ENCODE results near the gene ADAMTS2. TPM values are rescaled to one million over a fixed set of nuclear protein-coding genes. Genes with fewer than 3 reads are reported as not detected.

Gene ADAMTS2
- total and polyA plus RNA-seq, 12 donors: 4.3 to 70.3 (median 22.4) TPM

DNA sequence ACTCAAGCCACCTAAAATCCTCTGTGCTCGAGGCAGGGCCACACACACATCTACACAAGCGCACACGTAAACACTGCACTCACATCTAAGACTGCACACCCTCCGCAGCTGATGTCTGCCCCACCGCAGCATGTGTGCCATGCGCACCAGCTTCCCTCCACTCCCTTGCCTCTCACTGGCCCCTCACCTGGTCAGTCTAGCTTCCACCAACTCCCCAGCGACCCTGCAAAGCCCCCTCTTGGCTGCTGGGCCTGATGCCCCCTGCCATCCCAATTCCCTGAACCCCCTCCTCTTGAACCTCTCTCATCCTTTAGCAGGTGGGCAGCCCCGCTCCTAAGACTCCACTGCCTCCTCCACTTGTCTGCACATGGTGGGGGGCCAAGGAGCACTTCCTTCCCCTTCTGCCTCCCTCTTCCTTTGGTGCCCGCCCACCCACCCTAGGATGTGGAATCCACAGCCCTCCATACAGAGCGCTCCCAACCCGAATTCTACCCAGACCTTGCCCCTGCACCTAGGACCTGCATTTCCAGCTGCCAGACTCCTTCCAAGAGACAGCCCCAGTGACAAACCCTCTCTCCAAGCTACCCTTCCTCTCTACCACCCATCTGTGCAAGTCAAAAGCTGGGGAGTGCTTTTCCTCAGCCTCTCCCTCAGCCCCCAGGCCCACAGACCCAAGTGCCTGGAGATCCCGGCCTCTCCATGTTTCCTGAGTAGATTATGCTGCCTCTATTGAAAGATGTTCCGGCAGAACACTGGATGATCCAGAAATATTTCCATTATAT is 23.9 kb downstream of the ADAMTS2 start:
- H3K27me3 ChIP-seq: no peaks in the 10 kb centered on the region
- H3K4me1 ChIP-seq (replicated peaks in 1 of 2): no peaks in the 10 kb centered on the region
- intact Hi-C loops (cut with DNase I): no loop called here
- H3K9me3 ChIP-seq (replicated peaks in 1 of 3): no peaks in the 10 kb centered on the region
- DNase-seq: peak in 1 of 7 donors; percentile 4
- 80 to 89% (median 83%) methylated on average over 11 to 13 of the region's 13 CpGs for WGBS, 4 donors
- no peaks in the 10 kb centered on the region for H3K36me3 ChIP-seq (replicated peaks in 1 of 2)
- no peak overlapping the region for H3K4me3 ChIP-seq
- no peak overlapping the region for H3K27ac ChIP-seq
- TF ChIP-seq POLR2A (IDR thresholded peaks at IDR 0.05): no peak

DNA sequence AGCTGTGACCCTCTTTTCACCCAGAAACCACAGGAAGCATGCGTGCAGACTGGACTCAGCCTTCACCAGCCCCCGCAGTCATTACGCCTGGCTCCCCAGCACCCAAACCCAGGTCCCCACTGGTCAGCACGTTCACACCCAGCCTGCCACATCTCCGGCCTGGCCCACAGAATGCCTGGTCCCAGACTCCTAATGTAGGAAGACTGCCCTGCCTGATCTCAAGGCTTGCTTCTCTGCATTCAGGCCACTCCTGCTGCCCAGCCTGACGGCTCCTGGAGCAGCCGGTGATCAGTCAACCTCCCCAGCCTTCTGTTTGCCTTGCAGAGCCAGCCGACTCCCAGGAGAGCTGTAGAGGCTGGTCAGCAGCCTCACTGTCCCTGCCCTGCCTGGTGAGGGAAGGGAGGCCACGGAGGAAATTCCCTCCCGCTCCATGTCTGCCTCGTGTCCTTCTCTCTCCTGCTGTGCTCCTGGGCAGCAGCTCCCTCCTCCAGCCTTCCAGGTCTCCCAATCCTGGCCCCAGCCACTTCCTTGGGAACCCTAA is 25.4 kb downstream of the ADAMTS2 start:
- H3K27me3 ChIP-seq: no peaks in the 10 kb centered on the region
- DNase-seq: peak in 2 of 7 donors; percentile 7 to 17

DNA sequence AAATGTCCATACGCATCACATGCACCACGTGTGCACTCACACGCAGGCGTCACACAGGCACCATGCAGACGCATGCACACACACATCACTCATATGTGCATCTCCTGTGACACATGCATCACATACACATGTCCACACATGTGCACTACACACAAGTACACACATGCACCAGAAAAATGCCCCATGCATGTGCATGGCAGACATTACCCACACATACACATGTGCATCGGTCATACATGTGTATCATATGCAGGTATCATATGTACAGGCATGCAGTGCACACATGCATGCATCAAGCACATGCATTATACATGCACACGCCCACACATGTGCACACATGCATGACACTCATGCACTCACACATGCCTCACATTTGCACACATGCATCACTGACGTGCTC is 26.1 kb downstream of the ADAMTS2 start:
- WGBS, 4 donors: 82 to 93% (median 90%) methylated on average over 7 to 8 of the region's 8 CpGs
- no peak for TF ChIP-seq POLR2A (IDR thresholded peaks at IDR 0.05)
- TF ChIP-seq, protein P1, sequence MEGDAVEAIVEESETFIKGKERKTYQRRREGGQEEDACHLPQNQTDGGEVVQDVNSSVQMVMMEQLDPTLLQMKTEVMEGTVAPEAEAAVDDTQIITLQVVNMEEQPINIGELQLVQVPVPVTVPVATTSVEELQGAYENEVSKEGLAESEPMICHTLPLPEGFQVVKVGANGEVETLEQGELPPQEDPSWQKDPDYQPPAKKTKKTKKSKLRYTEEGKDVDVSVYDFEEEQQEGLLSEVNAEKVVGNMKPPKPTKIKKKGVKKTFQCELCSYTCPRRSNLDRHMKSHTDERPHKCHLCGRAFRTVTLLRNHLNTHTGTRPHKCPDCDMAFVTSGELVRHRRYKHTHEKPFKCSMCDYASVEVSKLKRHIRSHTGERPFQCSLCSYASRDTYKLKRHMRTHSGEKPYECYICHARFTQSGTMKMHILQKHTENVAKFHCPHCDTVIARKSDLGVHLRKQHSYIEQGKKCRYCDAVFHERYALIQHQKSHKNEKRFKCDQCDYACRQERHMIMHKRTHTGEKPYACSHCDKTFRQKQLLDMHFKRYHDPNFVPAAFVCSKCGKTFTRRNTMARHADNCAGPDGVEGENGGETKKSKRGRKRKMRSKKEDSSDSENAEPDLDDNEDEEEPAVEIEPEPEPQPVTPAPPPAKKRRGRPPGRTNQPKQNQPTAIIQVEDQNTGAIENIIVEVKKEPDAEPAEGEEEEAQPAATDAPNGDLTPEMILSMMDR (IDR thresholded peaks at IDR 0.05): no peak
- intact Hi-C loops (cut with DNase I): no loop called here
- Histone ChIP-seq H3K36me3 (replicated peaks in 1 of 2) (no peaks in the 10 kb centered on the region), H3K27me3 (no peaks in the 10 kb centered on the region), H3K4me3 (no peak overlapping the region), H3K9me3 (replicated peaks in 1 of 3) (no peaks in the 10 kb centered on the region), H3K4me1 (replicated peaks in 1 of 2) (no peaks in the 10 kb centered on the region), H3K27ac (no peak overlapping the region)
- peak in 1 of 7 donors; percentile 4 for DNase-seq

More for the DNA sequence above, 25.4 kb downstream of the ADAMTS2 start:
- 38 to 91% (median 52%) methylated on average over 3 to 11 of the region's 11 CpGs for WGBS, 4 donors
- Histone ChIP-seq H3K27ac (peak overlapping the region in 2 of 5 donors; percentile 26 to 29), H3K4me1 (replicated peaks in 1 of 2) (no peaks in the 10 kb centered on the region), H3K9me3 (replicated peaks in 1 of 3) (no peaks in the 10 kb centered on the region), H3K4me3 (no peak overlapping the region), H3K36me3 (replicated peaks in 1 of 2) (no peaks in the 10 kb centered on the region)
- no peak for TF ChIP-seq POLR2A (IDR thresholded peaks at IDR 0.05)
- TF ChIP-seq, protein P1 (IDR thresholded peaks at IDR 0.05): no peak
- intact Hi-C loops (cut with DNase I): no loop called here

DNA sequence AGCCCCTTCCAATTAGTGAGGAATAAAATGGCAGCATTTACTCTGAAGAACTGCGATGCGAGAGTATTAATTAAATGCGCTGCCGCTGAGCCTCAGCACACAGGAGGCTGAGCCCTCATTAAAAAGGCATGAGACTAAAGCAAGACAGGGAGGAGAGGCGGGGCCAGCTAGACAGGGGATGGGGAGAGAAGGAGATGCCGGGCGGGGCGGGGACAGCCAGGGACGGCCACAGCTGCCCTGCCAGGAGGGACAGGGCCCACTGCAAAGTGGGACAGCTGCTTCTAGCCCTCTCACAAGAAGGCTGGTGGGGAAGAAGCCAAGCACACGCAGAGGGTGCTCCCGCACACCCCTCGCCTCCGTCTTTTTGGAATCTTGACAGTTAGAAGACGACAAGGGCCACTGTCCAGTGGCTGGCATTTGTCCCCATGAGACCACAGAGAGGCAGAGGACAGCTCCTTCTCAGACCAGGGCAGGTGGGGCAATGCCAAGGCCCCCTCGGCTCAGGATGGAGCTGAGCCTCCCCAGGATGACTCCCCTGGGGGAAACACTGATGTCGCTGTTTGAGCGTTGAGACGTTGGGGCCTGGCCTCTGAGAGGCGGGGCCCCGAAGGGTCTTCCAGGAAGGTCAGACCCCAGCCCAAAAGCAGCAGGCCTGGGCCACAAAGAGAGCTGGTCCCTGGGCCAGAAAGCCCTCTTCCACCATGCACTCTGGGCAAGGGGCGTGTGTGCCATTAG is 26.9 kb downstream of the ADAMTS2 start:
- TF ChIP-seq, protein P1 (IDR thresholded peaks at IDR 0.05): no peak
- no peak for TF ChIP-seq POLR2A (IDR thresholded peaks at IDR 0.05)
- no peak overlapping the region for H3K4me3 ChIP-seq
- H3K27ac ChIP-seq: no peak overlapping the region
- H3K4me1 ChIP-seq (replicated peaks in 1 of 2): no peaks in the 10 kb centered on the region
- H3K9me3 ChIP-seq (replicated peaks in 1 of 3): no peaks in the 10 kb centered on the region
- WGBS, 4 donors: 68 to 77% (median 72%) methylated on average over 17 to 21 of the region's 21 CpGs
- intact Hi-C loops (cut with DNase I): no loop called here
- no peaks in the 10 kb centered on the region for H3K27me3 ChIP-seq
- DNase-seq: peak in 2 of 7 donors; percentile 2 to 11
- no peaks in the 10 kb centered on the region for H3K36me3 ChIP-seq (replicated peaks in 1 of 2)
